GM23338 (cell line): ENCODE results near the gene SUSD2. TPM values are rescaled to one million over a fixed set of nuclear protein-coding genes. Genes with fewer than 3 reads are reported as not detected.

ENCODE experiments used
- ATAC-seq: fragments of 200-7000 bp; cut with Tn5 transposase; 3 replicates; pipeline ENCODE4 v1.9.1; 2020
- DNase-seq: peaks from one replicate; pipeline ENCODE4 v3.0.0-alpha.2; 2015; ENCODE audit warnings: low spot score
- H2AFZ ChIP-seq: fragments of 200-600 bp; sonication (generic); 2 replicates; pipeline ENCODE4 v1.8.0; 2016; ENCODE audit warnings: antibody characterized with exemption, mild to moderate bottlenecking, moderate library complexity
- H3F3A ChIP-seq: fragments of 200-600 bp; sonication (generic); replicated peaks from 2 replicates; pipeline ENCODE4 v1.8.0; 2017; ENCODE audit warnings: antibody characterized with exemption, mixed run types, low read depth
- H3K27ac ChIP-seq: fragments of 200-600 bp; sonication (generic); 2 replicates; pipeline ENCODE4 v1.6.1; 2016; ENCODE audit warnings: low read depth
- H3K27me3 ChIP-seq: fragments of 200-600 bp; sonication (generic); 2 replicates; pipeline ENCODE4 v1.8.0; 2016; ENCODE audit warnings: mild to moderate bottlenecking, mixed run types, moderate library complexity; ENCODE audit not compliant: insufficient read depth
- H3K36me3 ChIP-seq: fragments of 200-600 bp; sonication (generic); 2 replicates; pipeline ENCODE4 v1.8.0; 2016; ENCODE audit warnings: mild to moderate bottlenecking; ENCODE audit not compliant: insufficient read depth
- H3K4me1 ChIP-seq: fragments of 200-600 bp; sonication (generic); 2 replicates; pipeline ENCODE4 v1.8.0; 2016; ENCODE audit warnings: mild to moderate bottlenecking, moderate library complexity; ENCODE audit not compliant: insufficient read depth
- H3K4me2 ChIP-seq: fragments of 200-600 bp; sonication (generic); 2 replicates; pipeline ENCODE4 v1.7.1; 2017; ENCODE audit warnings: mixed run types
- H3K4me3 ChIP-seq: fragments of 200-600 bp; sonication (generic); 2 replicates; pipeline ENCODE4 v1.6.1; 2016; ENCODE audit warnings: mixed run types
- H3K79me2 ChIP-seq: fragments of 200-600 bp; sonication (generic); replicated peaks from 2 replicates; pipeline ENCODE4 v1.8.0; 2017; ENCODE audit warnings: mild to moderate bottlenecking; ENCODE audit not compliant: insufficient read depth
- H3K9me2 ChIP-seq: fragments of 200-600 bp; sonication (generic); 2 replicates; pipeline ENCODE4 v1.8.0; 2017; ENCODE audit not compliant: insufficient read depth
- H4K20me1 ChIP-seq: fragments of 200-600 bp; sonication (generic); replicated peaks from 2 replicates; pipeline ENCODE4 v1.8.0; 2017; ENCODE audit warnings: mild to moderate bottlenecking; ENCODE audit not compliant: insufficient read depth
- H3K27ac Mint-ChIP-seq: 2 replicates; pipeline ENCODE4 v1.8.0; 2020; ENCODE audit warnings: inconsistent platforms, mild to moderate bottlenecking, moderate library complexity, mixed read lengths
- H3K27me3 Mint-ChIP-seq: 3 replicates; pipeline ENCODE4 v1.8.0; 2022; ENCODE audit warnings: low read depth, mild to moderate bottlenecking, moderate library complexity, mixed read lengths, inconsistent platforms; ENCODE audit not compliant: insufficient read depth, poor library complexity
- H3K36me3 Mint-ChIP-seq: 3 replicates; pipeline ENCODE4 v1.8.0; 2021; ENCODE audit warnings: low read depth, mild to moderate bottlenecking, inconsistent platforms, moderate library complexity, mixed read lengths
- H3K4me1 Mint-ChIP-seq: 3 replicates; pipeline ENCODE4 v1.8.0; 2020; ENCODE audit warnings: mild to moderate bottlenecking, inconsistent platforms, mixed read lengths
- H3K4me3 Mint-ChIP-seq: 3 replicates; pipeline ENCODE4 v1.8.0; 2021; ENCODE audit warnings: moderate library complexity, mild to moderate bottlenecking, inconsistent platforms, mixed read lengths
- H3K9me3 Mint-ChIP-seq: 3 replicates; pipeline ENCODE4 v1.8.0; 2020; ENCODE audit warnings: moderate library complexity, mild to moderate bottlenecking, inconsistent platforms, mixed read lengths
- CREB1 ChIP-seq: fragments of 250-450 bp; sonication (Bioruptor Pico); IDR thresholded peaks from 2 replicates; pipeline ENCODE4 v1.5.0; 2020; ENCODE audit warnings: low read depth, mild to moderate bottlenecking, moderate library complexity
- EZH2 ChIP-seq: fragments of 200-600 bp; sonication (generic); IDR thresholded peaks from one replicate; pipeline ENCODE4 v1.8.0; 2017; ENCODE audit warnings: antibody characterized with exemption, mild to moderate bottlenecking, low read depth; ENCODE audit not compliant: unreplicated experiment
- EZH2phosphoT487 ChIP-seq: fragments of 200-600 bp; sonication (generic); IDR thresholded peaks from one replicate; pipeline ENCODE4 v1.8.1; 2018; ENCODE audit warnings: antibody characterized with exemption; ENCODE audit not compliant: unreplicated experiment
- JUNB ChIP-seq: IDR thresholded peaks from one replicate; pipeline ENCODE4 v1.6.1; 2016; ENCODE audit warnings: antibody characterized with exemption; ENCODE audit not compliant: unreplicated experiment
- NANOG ChIP-seq: IDR thresholded peaks from 2 replicates; pipeline ENCODE4 v1.6.1; 2016; ENCODE audit warnings: antibody characterized with exemption, borderline replicate concordance
- POLR2AphosphoS5 ChIP-seq: IDR thresholded peaks from 2 replicates; pipeline ENCODE4 v1.6.1; 2016; ENCODE audit warnings: antibody characterized with exemption, low read depth
- STAT1 ChIP-seq: IDR thresholded peaks from one replicate; pipeline ENCODE4 v1.6.1; 2016; ENCODE audit warnings: antibody characterized with exemption; ENCODE audit not compliant: unreplicated experiment
- ZNF114 ChIP-seq: fragments of 250-450 bp; sonication (Bioruptor Pico); IDR thresholded peaks from 2 replicates; pipeline ENCODE4 v1.5.0; 2020; ENCODE audit warnings: mild to moderate bottlenecking, moderate library complexity
- ZNF331 ChIP-seq: fragments of 250-450 bp; sonication (Bioruptor Pico); IDR thresholded peaks from 2 replicates; pipeline ENCODE4 v1.5.0; 2020; ENCODE audit warnings: low read depth, mild to moderate bottlenecking, moderate library complexity
- ZNF462 ChIP-seq: fragments of 250-450 bp; sonication (Bioruptor Pico); IDR thresholded peaks from 2 replicates; pipeline ENCODE4 v1.5.0; 2020; ENCODE audit warnings: mild to moderate bottlenecking, moderate library complexity
- polyA plus RNA-seq: library from polyadenylated mRNA; unstranded; fragments of >200 nt; fragmentation: Nextera tagmentation; extraction: Ambion mirVana; gene quantifications from 2 replicates; pipeline ENCODE4 v1.2.1, GENCODE V29; 2016
- total RNA-seq: library from RNA; depleted of rRNA; stranded (reverse); fragments of >200 nt; shearing (Covaris generic); gene quantifications from 2 replicates; pipeline ENCODE4 v1.2.3, GENCODE V29; 2014
- TF ChIP-seq, protein P1 (sequence below): IDR thresholded peaks from one replicate; pipeline ENCODE4 v1.6.1; 2018; ENCODE audit warnings: antibody characterized with exemption; ENCODE audit not compliant: unreplicated experiment
- TF ChIP-seq, protein P2 (sequence below): IDR thresholded peaks from 2 replicates; pipeline ENCODE4 v1.6.1; 2016; ENCODE audit warnings: antibody characterized with exemption
- TF ChIP-seq, protein P3 (sequence below), 2 experiments: fragments of 200-600 bp in 1 of 2; sonication (generic) in 1 of 2; conservative IDR thresholded peaks; 2 replicates each; pipeline versions ENCODE4 v1.5.1 to v1.6.1; 2016 to 2017; ENCODE audit warnings: antibody characterized with exemption in 2 of 2, low read depth in 2 of 2, mild to moderate bottlenecking in 2 of 2, moderate library complexity in 1 of 2

SUSD2 gene
- total and polyA plus RNA-seq, 2 experiments from 2014 or later = 0.74 to 2.1 TPM

DNA sequence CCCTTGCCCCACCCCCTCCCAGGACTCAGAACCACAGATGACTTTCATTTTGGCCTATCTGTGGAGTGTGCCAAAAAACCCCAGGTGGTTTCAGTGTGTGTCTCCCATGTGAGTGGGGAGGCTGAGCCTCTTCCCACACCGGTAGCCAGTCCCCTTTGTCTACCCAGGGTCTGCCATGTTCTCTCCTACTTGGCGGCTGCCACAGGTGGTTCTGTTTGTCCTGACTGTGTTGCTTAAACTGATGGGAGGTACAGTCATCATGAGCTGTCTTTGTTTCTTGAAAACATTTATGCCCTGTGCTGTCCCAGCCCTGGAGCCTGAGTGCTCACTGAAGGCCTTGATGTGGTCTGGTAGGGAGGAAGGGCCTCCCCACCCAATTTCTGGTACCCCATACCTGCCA lies 39.7 kb upstream of the SUSD2 start:
- no peaks in the 10 kb centered on the region; the same call in 1 of the 2 replicates for H4K20me1 ChIP-seq
- peaks cover 10% of the 10 kb centered on the region for H3K4me1 ChIP-seq
- no peak overlapping the region for H3K4me3 ChIP-seq
- H3K27ac ChIP-seq = no peak overlapping the region
- no peaks in the 10 kb centered on the region for H3F3A ChIP-seq
- H3K79me2 ChIP-seq = no peaks in the 10 kb centered on the region
- no peak overlapping the region for H3K4me2 ChIP-seq
- H3K27ac Mint-ChIP-seq = no peak overlapping the region
- no peak overlapping the region for H3K4me3 Mint-ChIP-seq
- H3K27me3 ChIP-seq = no peaks in the 10 kb centered on the region
- ATAC-seq (no peak), DNase-seq (no peak)
- peaks cover 17% of the 10 kb centered on the region for H3K4me1 Mint-ChIP-seq
- H3K27me3 Mint-ChIP-seq = peaks cover 19% of the 10 kb centered on the region
- H3K9me3 Mint-ChIP-seq = no peaks in the 10 kb centered on the region
- H2AFZ ChIP-seq = no peak overlapping the region
- H3K9me2 ChIP-seq = no peaks in the 10 kb centered on the region
- no peaks in the 10 kb centered on the region for H3K36me3 ChIP-seq
- TF ChIP-seq, protein P1, sequence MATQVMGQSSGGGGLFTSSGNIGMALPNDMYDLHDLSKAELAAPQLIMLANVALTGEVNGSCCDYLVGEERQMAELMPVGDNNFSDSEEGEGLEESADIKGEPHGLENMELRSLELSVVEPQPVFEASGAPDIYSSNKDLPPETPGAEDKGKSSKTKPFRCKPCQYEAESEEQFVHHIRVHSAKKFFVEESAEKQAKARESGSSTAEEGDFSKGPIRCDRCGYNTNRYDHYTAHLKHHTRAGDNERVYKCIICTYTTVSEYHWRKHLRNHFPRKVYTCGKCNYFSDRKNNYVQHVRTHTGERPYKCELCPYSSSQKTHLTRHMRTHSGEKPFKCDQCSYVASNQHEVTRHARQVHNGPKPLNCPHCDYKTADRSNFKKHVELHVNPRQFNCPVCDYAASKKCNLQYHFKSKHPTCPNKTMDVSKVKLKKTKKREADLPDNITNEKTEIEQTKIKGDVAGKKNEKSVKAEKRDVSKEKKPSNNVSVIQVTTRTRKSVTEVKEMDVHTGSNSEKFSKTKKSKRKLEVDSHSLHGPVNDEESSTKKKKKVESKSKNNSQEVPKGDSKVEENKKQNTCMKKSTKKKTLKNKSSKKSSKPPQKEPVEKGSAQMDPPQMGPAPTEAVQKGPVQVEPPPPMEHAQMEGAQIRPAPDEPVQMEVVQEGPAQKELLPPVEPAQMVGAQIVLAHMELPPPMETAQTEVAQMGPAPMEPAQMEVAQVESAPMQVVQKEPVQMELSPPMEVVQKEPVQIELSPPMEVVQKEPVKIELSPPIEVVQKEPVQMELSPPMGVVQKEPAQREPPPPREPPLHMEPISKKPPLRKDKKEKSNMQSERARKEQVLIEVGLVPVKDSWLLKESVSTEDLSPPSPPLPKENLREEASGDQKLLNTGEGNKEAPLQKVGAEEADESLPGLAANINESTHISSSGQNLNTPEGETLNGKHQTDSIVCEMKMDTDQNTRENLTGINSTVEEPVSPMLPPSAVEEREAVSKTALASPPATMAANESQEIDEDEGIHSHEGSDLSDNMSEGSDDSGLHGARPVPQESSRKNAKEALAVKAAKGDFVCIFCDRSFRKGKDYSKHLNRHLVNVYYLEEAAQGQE = no peak
- TF ChIP-seq NANOG (no peak), ZNF462 (CRISPR knock-in tag) (no peak), CREB1 (no peak), ZNF331 (no peak), JUNB (no peak), STAT1 (no peak), EZH2 (no peak), ZNF114 (CRISPR knock-in tag) (no peak), POLR2AphosphoS5 (no peak), EZH2phosphoT487 (no peak)
- TF ChIP-seq, protein P2, sequence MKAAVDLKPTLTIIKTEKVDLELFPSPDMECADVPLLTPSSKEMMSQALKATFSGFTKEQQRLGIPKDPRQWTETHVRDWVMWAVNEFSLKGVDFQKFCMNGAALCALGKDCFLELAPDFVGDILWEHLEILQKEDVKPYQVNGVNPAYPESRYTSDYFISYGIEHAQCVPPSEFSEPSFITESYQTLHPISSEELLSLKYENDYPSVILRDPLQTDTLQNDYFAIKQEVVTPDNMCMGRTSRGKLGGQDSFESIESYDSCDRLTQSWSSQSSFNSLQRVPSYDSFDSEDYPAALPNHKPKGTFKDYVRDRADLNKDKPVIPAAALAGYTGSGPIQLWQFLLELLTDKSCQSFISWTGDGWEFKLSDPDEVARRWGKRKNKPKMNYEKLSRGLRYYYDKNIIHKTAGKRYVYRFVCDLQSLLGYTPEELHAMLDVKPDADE = no peak
- TF ChIP-seq, protein P3, sequence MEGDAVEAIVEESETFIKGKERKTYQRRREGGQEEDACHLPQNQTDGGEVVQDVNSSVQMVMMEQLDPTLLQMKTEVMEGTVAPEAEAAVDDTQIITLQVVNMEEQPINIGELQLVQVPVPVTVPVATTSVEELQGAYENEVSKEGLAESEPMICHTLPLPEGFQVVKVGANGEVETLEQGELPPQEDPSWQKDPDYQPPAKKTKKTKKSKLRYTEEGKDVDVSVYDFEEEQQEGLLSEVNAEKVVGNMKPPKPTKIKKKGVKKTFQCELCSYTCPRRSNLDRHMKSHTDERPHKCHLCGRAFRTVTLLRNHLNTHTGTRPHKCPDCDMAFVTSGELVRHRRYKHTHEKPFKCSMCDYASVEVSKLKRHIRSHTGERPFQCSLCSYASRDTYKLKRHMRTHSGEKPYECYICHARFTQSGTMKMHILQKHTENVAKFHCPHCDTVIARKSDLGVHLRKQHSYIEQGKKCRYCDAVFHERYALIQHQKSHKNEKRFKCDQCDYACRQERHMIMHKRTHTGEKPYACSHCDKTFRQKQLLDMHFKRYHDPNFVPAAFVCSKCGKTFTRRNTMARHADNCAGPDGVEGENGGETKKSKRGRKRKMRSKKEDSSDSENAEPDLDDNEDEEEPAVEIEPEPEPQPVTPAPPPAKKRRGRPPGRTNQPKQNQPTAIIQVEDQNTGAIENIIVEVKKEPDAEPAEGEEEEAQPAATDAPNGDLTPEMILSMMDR (conservative IDR thresholded peaks at IDR 0.05; ENCODE audit: low read depth in 2 of 2) = no peak
- H3K36me3 Mint-ChIP-seq = peaks cover 12% of the 10 kb centered on the region; the same call in 2 of the 3 replicates
